G401.6 (cell line): Measurements from ENCODE around the gene FBXO21.
"Not testable (repeated sequence)": the region's sequence is repeated elsewhere in the genome, so short reads cannot be mapped to it uniquely, and the experiment has no call there.

Experiments used
- FAIRE-seq: peaks from 2 replicates; lab custom pipeline; 2012; peaks lifted over from hg19 to GRCh38; lab: Jason Lieb, UNC

FBXO21 gene, protein sequence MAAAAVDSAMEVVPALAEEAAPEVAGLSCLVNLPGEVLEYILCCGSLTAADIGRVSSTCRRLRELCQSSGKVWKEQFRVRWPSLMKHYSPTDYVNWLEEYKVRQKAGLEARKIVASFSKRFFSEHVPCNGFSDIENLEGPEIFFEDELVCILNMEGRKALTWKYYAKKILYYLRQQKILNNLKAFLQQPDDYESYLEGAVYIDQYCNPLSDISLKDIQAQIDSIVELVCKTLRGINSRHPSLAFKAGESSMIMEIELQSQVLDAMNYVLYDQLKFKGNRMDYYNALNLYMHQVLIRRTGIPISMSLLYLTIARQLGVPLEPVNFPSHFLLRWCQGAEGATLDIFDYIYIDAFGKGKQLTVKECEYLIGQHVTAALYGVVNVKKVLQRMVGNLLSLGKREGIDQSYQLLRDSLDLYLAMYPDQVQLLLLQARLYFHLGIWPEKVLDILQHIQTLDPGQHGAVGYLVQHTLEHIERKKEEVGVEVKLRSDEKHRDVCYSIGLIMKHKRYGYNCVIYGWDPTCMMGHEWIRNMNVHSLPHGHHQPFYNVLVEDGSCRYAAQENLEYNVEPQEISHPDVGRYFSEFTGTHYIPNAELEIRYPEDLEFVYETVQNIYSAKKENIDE

DNA sequence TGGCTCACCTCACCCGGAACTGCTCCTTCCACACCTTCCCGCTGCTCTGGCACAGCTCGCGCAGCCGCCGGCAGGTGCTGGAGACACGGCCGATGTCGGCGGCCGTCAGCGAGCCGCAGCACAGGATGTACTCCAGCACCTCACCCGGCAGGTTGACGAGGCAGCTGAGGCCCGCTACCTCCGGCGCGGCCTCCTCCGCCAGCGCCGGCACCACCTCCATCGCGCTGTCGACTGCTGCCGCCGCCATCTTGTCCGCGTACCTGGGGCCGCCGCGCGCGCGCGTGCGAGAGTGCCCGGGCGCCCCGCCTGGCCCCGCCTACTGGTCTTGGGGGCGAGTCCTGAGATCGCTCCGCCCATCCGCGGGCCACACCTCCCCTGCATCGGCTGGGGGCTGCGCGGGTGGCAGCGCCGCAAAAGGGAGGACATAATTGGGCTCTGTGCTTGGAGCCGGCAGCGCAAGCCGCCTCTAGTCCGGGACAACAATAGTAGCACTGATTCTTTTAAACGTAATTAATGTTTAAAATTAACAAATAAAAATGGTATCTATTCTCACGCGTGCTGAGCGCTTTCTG is at the start of gene FBXO21:
Gene FBXO21, minus strand, starts transcription at position 261 of the 572 bp plus-strand sequence. Its CDS starts 14 bp downstream, at position 247.
- FAIRE-seq = no peak

DNA sequence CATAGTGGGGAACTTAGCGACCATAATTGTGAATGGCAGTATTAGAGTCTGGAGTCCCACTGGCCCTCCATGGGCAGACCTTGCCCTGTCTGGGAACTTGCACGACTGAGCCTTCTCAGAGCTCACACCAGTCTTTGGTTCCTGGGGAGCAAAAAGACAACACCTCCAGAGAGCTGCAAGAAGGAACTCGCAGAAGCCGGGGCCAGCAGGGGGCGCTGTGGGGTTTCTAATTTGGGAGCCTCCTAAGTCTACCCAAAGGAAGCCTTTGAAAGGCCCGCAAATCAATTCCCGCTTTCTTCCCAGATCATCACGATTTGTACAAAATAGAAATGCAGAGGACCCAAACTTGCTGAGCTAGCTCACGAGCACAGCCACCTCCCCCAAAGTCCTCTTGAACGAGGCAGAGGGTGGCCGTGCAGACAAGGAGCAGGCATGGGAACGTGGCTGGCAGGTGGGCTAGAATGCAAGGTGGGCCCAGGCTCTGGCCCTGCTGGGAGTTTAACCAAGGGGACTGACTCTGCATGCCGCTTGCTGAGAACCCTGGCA is 46.3 kb upstream of the FBXO21 start:
- no peak for FAIRE-seq

DNA sequence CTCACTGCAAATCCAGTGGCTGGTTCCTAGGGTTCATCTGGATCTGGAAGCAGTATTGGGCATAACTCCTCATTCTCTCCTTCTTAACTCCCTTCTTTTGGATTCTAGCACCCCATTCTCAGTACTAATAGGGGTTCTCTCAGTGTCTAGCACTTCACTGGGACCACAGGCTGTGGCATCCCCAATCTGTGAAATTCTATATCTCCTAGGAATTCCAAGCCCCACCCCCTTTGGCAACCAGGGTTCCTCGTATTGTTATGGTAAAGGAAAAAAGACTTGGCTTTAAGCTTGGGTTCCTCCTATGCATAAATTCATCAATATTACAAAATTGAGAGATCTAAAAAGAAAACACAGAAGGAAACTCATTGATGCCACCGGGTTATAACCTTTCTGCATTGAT is 45.0 kb upstream of the FBXO21 start:
- FAIRE-seq = no peak

DNA sequence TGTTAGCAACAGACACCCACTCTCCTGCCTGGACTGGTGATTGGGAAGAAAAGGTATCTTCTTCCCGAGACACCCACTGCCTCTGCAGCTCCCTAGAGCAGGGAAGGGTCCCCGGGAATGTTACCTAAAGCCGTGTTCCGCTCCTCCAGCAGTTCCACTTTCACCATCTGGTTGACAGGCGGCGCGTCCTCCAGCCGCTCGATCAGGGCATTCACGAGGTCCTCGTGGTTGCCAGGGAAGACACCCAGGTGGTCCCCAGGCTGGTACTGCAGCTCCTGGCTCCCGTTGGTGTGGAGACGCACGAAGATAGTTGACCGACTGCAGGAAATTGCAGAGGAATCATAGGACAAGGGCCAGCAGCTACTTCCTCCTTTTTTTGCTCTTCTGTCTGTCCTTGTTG is 44.2 kb upstream of the FBXO21 start:
- FAIRE-seq = no peak

DNA sequence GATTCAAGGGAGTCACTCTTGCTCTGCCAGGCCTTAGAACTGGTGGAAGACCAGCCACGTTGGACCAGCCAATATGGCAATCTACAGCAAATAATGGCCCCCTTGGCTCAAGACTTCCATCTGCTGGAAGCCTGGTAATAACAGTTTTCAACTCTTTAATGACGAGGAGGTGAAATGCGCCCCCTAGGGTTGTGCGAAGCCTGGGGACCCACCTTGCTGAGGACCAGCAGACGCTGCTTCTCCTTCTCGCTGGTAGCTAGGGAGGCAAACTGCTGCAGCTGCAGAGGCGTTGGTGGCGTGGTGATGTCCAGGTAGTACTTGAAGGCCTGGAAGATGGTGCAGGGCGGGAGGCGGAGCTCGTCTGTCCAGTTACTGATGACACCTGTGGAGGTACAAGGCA is 41.5 kb upstream of the FBXO21 start:
- FAIRE-seq = no peak

DNA sequence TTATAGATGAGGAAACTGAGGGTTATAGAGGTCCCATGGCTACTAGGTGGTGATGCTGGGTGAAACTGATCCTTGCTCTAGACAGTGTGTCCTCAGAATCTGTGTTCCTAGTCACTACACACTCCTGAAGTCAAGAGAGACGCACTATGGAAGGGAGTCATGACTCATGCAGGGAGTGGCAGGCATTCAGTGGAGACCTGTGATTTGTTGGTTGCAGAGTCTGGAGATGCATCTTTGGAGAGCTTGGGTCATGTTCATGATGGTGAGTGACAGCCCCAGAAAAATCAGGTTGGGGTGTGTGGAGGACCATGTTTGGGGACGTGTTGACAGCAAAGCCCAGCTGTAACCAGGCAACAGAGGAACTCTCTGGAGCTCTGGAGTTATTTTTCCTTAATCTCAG is 38.0 kb upstream of the FBXO21 start:
- no peak for FAIRE-seq

DNA sequence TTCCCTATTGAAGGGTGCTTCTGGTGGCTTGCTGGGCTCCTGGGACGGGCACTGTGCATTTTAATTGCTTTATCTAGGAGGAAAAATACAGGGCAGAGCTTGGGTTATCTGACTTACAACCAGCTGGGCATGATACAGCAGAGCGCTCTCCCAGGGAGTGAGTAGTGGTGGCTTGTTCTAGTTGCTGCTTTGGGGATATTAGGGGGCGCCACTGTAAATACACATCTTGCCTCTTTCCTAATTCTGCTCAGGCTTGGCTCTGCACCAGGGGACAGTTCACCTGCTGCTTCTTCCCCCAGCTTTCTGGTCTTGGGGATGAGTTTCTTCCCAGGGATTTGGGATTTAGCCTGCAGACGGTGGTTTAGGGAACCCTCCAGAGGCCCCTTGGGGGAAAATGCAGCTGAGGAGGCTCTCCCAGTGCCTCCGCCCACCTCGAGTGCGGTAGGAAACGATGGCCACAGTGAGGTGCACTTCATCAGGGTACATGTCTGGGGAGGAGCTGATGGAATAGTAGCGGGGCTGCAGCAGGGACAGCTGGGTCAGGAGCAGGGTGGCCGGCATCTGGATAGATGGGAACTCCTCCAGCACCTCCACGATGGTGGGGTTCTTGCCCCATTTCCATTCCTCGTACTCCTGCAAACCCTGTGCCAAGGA is 36.9 kb upstream of the FBXO21 start:
- no peak for FAIRE-seq

DNA sequence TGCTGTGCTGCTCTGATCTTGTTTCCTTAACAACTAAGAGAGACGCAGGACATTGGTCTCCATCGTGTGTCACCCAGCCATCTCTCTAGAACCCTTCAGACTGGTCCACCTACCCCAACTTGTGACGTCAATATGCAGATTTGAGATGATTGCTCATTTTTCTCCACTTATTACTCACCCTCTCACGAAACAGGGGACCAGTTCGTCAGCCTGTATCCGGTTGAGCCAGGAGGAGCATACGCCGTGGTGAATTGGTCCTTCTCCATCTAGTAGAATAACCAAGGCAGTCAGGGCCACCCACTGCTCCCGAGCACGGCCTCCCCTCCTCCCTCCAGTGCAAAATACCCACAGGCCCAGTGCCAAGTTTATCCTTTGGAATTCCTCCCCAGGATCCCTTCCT is 36.2 kb upstream of the FBXO21 start:
- FAIRE-seq = no peak

DNA sequence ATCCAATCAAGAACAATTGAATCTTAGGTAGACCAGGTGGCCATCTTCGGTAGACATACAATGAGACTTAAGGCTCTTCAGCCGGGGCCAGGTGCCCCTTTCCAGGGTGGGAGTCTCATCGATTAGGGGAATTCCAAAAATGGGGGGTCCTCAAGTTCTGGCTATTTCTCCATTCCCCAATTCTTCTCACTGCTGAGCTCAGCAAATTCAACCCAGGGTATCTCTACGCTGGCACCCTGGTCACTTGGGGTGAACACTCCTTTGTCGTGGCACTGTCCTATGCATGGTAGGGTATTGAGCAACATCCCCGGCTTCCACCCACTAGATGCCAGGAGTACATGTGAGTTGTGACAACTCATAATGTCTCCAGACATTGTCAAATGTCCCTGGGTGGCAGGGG is 34.9 kb upstream of the FBXO21 start:
- no peak for FAIRE-seq

DNA sequence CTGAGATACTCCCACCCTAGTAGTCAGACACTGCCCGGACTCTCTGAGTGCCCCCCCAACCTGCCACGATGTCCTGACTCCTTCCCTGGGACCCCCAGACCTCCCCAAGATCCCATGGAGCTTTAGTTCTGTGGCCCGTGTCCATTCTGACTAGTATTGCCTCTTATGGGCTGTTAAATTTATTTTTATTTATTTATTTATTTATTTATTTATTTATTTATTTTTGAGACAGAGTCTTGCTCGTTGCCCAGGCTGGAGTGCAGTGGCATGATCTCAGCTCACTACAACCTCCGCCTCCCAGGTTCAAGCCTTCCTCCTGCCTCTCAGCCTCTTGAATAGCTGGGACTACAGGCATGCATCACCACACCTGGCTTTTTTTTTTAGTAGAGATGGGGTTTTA is 30.7 kb upstream of the FBXO21 start:
- not testable (repeated sequence) for FAIRE-seq

DNA sequence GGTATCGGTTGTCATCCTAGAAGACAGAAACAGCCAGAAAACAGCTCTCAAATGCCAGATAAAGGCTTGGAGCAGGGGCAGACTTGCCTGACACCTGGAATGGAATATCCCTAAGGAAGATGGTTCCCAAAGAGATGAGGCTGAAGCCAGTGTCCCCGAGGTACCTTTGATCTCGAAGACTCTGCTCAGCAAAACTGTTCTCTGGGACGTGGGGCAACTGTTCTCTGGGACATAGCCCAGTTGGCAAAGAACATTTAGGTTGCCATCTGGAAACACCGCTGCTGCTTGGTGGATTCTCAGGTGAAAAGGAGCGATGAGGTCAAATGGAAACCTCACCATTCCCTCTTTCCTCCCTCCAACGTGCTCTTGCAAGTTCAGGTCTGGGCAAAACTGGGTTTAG is 27.9 kb upstream of the FBXO21 start:
- FAIRE-seq = no peak

DNA sequence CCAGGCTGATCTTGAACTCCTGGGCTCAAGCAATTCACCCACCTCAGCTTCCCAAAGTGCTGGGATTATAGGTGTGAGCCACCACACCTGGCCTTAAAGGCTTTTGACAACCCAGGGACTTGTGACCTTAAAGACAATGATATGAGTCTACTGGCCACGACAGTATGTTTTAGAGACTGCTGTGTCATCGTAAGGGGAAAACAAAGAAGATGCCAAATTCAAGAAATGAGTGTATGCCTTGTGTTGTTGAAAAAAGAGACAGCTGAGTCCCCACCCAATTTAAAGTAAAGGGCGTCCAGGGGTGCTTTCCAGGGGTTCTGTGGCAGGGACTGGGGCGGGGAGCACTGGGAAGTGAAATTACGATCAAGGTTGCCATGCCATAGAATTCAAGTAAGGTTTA is 26.4 kb upstream of the FBXO21 start:
- no peak for FAIRE-seq

DNA sequence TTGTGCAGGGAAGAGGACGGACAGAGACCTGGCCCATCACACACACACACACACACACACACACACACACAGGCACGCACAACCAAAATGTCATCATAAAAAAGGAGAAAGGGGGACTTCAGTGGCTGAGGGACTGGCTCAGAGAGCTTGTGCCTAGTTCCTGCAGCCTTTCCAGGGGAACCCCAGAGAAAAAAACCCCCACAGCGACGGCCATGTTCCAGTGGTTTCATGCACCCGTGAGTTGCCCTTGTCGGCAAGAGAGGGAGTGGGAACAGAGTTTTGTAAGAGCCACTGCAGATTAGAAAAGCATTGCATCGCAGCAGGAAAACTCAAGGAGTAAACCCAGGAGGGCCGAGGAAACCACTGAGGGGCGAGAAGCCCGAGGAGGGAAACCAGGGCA is 24.5 kb upstream of the FBXO21 start:
- FAIRE-seq = no peak

DNA sequence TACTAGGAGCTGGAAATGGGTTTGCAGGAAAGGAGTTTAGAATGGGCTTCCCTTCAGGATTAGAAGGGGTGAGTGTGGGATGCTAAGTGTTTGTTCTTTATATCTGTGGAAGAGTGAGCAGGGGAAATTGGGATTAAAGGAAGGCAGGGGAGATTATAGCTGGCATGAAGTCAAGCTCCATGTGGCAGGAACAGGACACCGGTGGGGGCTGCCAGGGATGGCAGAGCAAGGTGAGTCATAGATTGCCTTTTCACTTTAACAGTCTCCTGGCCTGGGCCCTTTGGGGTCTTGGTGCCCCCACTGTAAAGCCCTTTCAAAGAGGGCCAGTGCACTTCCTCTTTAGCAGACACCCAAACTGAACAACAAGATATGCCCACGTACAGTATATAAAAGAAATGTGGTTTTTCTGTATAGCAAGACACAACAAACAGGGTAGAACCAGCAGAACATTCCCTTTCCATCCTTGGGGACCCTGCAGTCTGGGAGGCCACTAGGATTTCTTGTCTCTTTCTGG is 23.1 kb upstream of the FBXO21 start:
- no peak for FAIRE-seq

DNA sequence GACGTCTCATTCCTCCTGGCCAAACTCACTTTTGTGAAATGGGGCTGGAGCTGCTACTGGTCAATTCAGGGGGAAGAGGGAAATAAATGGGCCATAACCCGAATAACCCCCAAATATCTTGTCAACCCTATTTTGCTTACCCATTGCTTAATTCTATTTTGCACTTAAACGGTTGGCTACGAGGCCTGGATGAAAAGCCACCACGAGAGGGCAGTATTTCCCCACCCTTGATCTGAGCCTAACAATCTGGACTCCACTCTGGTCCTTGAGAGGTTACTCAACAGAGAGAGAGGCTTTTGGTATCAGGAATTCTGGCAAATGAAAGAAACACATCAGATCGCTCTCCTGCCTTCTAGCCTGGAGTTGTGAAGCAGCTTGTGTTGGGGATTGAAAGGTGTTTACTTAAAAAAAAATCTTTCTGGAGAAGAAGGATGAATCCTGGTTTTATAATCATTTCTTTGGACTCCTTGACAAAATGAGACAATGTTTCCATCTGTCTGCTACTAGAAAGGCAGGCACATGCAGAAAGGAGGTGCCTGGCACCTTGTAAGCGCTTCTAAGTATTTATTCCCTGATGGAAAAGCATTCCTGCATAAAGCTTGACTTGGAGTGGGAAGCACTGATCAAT is 22.4 kb upstream of the FBXO21 start:
- peak; percentile 89 for FAIRE-seq

DNA sequence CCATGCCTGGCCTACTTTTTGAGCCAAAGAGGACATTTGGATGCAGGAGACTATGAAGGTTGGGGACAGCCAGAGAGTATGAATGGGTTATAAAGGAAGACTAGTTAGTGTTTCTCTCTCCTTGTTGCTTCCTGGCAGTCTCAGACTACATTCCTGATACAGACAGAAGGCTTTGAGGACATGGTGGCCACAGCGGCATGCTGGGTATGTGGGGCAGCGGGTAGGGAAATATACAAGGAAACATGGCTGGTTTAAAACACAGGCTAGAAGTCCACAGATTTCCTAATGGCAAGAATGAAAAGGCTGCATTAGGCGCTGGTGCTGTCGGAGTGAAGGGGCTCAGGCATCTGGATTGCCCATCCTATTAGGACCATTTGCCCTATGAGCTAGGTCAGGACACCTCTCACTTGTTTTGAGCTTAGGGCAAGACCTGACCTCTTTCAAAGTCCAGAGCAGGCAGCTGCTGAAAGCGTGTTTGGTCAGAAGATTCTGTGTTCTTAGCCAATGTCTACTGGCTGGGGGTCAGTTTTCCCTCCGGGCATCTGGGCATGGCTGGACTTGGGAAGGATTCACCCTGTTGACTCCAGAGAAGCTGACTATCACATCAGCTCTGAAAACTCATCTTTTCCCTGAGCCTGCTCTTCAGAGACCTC is 20.1 kb upstream of the FBXO21 start:
- FAIRE-seq = no peak

DNA sequence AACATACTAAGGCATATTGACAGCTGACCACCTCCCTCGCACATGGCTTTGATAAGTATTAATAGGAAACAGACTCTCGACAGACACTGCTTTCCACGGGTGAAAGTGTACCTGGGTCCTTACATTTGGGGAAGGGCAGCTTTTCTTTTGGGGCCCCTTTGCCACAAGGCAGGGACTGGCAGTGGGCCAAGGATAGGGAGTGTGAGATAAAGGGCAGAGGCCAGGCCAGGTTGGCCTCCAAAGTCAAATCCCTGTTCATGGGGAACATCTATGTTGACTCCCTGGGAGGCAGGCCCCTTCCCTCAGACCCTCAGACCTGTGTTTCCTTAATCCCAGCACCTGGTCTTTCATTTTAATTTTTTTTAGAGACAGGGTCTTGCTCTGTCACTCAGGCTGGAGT is 19.4 kb upstream of the FBXO21 start:
- no peak for FAIRE-seq

DNA sequence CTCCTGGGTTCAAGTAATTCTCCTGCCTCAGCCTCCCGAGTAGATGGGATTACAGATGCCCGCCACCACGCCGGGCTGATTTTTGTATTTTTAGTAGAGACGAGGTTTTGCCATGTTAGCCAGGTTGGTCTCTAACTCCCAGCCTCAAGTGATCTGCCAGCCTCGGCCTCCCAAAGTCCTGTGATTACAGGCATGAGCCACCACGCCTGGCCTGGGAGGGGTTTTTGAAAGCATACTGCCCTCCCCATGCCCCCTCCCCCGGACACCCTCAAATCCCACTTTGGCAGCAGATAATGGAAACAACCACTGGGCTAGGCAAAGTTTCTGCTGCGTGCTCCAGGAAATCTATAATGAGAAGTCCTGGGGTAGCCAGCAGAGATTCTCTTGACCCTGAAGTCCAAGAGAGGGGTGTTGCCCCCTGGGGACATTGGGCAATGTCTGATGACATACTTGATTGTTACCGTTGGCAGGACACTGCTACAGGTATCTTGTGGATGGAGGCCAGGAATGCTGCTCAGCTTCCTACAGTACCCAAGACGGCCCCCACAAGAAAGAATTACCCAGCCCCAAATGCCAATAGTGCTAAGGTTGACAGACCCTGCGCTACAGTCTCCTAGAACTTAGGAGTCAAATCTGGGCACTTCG is 18.7 kb upstream of the FBXO21 start:
- no peak for FAIRE-seq

DNA sequence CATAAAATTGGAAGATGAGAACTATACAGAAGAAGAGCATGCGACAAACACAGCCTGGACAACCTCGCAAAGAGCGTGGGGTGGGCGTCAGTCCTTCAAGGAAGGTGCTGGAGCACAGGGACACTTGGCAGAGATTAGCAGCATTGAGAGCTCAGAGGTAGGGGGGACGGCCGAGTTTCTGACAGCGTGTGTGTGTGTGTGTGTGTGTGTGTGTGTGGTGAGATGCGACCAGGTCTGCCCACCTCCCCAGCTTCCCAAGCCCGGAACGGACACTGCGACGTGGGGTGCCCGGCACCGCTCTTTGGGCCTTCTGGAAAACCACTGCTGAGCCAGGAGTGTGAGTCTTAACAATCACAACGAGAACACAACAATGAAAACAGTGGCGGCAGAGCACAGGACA is 17.9 kb upstream of the FBXO21 start:
- no peak for FAIRE-seq

DNA sequence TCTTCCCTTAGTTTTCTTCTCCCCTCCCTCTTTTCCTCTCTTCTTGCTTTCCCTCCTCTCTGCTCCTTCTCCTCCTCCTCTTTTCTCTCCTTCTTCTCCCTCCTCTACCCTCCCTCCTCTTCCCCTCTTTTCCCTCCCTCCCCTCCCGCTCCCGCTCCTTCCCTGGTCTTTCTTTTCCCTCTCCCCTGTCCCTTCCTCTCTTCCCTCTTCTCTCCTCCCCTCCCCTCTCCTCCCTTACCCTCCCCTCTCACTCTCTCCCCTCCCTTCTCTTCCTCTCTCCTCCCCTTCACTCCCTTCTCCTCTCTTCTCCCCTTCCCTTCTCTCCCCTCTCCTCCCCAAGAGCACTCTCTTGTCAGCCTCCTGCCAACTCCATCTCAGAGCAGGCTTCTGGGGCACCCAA is 17.4 kb upstream of the FBXO21 start:
- FAIRE-seq = no peak

DNA sequence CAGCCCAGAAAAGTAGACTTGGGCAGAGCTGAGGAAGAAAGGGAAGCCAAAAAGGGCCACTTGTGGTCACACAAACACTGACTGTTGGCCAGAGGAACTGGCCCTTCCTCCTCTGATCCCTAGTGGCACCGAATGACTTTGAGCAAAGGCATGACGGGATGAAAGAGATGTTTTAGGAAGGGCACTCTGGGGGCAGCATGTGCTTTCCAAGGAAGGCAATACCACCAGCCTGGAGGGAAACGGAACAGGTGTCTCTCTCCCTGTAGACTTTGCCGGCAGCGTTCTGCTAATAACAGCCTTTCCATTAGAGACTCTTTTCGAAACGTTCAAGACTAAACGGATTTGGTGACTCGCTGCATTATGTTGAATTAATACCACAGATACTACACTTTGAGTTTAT is 12.3 kb upstream of the FBXO21 start:
- no peak for FAIRE-seq
